Muscle layer of duodenum (tissue), 2 donors: ENCODE data around the gene SSX2IP.

Experiments
- H3K27ac ChIP-seq: one replicate; pipeline ENCODE4 v1.7.0; 2013; ENCODE audit warnings: mild to moderate bottlenecking, low read length
- H3K27me3 ChIP-seq: one replicate; pipeline ENCODE4 v1.7.0; 2013; ENCODE audit warnings: low read depth, mild to moderate bottlenecking, control low read depth, low read length
- H3K36me3 ChIP-seq, 2 donors: one replicate each; pipeline ENCODE4 v1.7.0; 2013; ENCODE audit warnings: low read length in 2 of 2, control low read depth in 1 of 2, mild to moderate bottlenecking in 1 of 2; ENCODE audit not compliant: insufficient read depth in 2 of 2, control insufficient read depth in 1 of 2
- H3K4me1 ChIP-seq, 2 donors: one replicate each; pipeline ENCODE4 v1.7.0; 2013; ENCODE audit warnings: low read length in 2 of 2, mild to moderate bottlenecking in 2 of 2, control low read depth in 1 of 2, moderate library complexity in 1 of 2; ENCODE audit not compliant: insufficient read depth in 2 of 2, control insufficient read depth in 1 of 2
- H3K4me3 ChIP-seq, 2 donors: one replicate each; pipeline ENCODE4 v1.7.0; 2013; ENCODE audit warnings: low read length in 2 of 2, low read depth in 1 of 2, mild to moderate bottlenecking in 1 of 2
- H3K9me3 ChIP-seq, 2 donors: one replicate each; pipeline ENCODE4 v1.7.0; 2013; ENCODE audit warnings: low read length in 2 of 2, control low read depth in 1 of 2, mild to moderate bottlenecking in 1 of 2; ENCODE audit not compliant: control insufficient read depth in 1 of 2
- donor health status: healthy.

The SSX2IP gene

DNA sequence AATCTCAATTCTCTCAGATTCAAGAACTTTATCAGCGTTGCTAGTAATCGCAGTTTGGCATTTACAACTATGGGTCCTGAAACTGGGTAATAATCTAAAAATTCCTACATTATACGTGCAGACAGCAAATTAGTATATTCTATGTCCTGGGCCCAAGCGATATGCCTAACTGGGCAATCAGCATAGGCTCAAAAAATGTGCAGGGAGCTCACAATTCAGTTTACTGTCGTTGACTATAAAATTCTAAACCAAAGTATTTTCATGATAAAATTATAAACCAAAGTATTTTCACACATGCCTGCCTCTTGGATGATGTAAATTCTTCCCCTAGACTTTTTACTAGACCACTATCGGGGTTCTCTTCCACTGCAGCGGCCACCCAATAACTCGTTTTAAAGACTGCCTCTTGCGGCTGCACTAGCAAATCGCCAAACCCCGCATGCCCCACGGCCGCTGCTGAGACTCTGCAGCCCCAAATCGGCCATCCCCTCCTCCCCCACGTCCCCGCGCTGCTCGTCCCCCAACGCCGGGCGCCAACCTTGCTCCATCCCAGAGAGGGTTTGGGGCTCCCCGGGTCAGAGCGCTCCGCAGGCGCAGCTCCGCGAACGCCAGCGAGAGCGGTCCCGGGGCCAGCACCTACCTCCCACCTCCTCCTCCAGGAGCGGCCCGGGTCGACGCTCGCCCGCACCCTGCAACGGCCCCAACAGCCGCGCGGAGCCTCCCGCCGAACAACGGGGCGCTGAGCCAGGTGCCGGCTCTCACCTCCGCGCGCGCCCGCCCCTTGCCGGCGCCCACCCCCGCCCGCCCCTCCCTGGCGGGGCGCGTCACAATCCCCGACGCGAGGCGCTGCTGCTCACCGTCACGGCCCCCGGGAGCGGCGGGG is 506 bp downstream of the SSX2IP start:
- H3K9me3 ChIP-seq: no peaks in the 10 kb centered on the region
- H3K4me3 ChIP-seq: peak overlapping the region; percentile 68 to 85
- no peaks in the 10 kb centered on the region for H3K27me3 ChIP-seq
- peaks cover 0 to 13% of the 10 kb centered on the region in 2 donors for H3K4me1 ChIP-seq
- H3K36me3 ChIP-seq: no peaks in the 10 kb centered on the region
- H3K27ac ChIP-seq: peak overlapping the region; percentile 73

DNA sequence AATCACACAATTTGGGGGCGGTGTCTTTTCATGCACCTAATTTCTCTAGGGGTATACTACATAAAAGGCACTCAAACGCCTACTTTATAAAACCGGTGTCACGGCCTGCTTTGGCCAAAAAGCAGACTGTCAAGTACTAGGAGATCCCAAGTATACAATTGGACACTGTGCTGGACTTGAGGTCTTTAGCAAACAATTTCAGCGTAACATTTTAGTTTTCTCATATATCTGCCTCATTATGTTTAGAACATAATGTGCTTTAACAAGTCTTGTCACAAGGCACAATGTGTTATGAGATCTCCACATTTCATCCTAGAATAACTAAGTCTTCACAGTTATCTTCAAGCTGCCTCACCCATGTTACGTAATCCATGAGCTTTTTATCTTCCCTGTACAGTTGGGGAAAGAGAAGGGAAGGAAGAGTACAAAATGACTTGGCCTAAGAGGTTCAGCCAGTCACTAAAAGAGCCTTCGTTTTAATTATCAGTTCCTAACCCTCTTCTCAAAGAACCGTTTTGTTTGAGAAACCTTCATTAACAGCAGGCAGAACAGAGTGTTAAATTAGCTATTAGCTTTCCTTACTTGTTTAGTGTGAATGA is 1.7 kb downstream of the SSX2IP start:
- Histone ChIP-seq H3K9me3 (no peaks in the 10 kb centered on the region), H3K27ac (no peak overlapping the region), H3K4me1 (peaks cover 0 to 13% of the 10 kb centered on the region in 2 donors), H3K36me3 (no peaks in the 10 kb centered on the region), H3K27me3 (no peaks in the 10 kb centered on the region), H3K4me3 (peak overlapping the region in 1 of 2 donors; percentile 68)

DNA sequence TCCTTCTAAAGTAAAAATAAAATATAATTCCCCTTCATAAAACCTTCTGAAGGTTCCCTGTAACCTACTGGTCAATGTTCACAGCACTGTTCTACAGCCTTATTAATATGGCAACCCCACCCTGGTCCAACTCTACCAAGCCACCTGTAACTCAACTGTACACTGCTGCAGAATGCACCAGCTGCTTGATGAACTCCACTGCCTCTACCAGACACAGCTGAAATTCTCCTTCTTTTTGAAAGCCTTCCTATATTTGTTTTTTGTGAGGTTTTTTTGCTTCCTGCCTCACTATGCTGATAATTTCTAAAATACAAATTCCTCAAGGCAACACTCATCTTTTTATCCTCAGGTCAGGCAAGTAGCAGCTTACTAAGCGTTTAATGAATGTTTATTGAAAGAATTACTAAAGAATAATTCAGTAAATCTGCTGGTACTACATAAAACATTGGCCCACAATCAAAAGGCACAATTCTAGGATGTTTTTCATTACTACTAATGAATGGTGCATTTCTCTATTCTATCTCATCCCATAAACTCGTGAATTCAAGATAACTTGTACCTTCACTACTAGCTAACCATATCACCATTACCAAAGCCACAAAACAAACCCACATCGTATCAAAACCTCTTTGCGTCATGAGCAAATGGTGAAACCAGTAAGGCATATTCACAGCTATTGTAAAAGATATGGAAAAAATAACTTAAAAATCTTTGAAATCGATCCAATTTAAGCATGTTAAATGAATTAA is 2.4 kb downstream of the SSX2IP start:
- Histone ChIP-seq H3K27ac (no peak overlapping the region), H3K4me1 (peaks cover 0 to 13% of the 10 kb centered on the region in 2 donors), H3K4me3 (no peak overlapping the region), H3K27me3 (no peaks in the 10 kb centered on the region), H3K9me3 (no peaks in the 10 kb centered on the region), H3K36me3 (no peaks in the 10 kb centered on the region)

DNA sequence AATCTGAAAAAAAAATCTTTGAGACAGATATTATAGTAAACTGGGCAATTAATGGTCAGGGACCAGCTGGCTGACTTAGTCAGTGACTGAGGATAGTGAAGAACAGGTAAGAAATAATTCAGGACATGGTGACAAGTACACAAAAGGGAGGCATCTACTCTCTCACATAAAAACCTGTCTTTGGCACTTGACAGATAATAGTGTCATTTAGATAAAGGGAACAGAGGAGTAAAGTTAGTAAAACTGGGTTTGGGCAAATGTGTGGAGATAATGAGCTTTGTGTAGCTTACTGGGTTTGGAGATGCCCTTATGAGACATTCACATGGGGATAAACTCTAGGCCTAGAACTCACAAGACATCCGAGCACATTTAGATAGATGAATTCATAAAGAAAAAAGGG is 4.0 kb downstream of the SSX2IP start:
- no peak overlapping the region for H3K27ac ChIP-seq
- H3K4me3 ChIP-seq: no peak overlapping the region
- peaks cover 0 to 10% of the 10 kb centered on the region in 2 donors for H3K4me1 ChIP-seq
- no peaks in the 10 kb centered on the region for H3K9me3 ChIP-seq
- H3K36me3 ChIP-seq: no peaks in the 10 kb centered on the region
- H3K27me3 ChIP-seq: no peaks in the 10 kb centered on the region

DNA sequence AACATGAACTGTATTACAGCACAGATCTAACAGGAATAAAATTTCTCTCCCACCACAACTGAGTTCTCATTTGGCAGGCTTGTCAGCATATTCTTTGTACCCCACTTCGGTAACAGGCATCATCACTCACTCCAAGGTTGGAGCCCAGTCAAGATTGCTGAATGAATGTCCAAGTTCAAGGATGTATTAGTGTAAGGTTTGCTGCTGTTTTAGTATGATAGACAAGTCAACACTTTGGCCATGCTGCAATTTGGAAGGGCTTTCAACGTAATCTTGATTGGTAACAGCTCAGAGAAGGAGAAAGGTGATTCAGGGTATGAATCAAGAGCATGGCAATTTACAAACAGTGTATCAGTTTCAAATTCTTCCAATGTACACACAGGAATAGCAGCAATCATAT is 6.8 kb downstream of the SSX2IP start:
- no peak overlapping the region for H3K27ac ChIP-seq
- H3K9me3 ChIP-seq: no peaks in the 10 kb centered on the region
- no peaks in the 10 kb centered on the region for H3K4me1 ChIP-seq
- no peak overlapping the region for H3K4me3 ChIP-seq
- no peaks in the 10 kb centered on the region for H3K36me3 ChIP-seq
- H3K27me3 ChIP-seq: no peaks in the 10 kb centered on the region

DNA sequence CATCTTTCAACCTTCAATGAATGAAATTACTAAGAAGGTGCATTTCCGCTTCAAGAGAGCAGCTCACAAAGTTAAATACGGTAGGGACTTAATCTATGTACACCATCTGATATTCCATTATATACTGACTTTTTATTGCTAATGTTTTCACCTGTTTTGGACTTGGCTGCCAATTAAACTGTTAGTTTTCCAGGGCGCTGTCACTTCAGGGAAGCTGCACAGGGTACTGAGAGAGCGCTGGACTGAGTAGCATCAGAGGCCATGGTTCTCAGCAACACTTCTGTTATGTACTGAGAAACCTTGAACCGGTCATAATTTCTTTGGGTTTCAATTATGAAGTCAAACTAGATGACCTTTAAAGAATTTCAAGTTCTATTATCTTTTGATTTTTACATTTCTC is 8.2 kb downstream of the SSX2IP start:
- Histone ChIP-seq H3K27me3 (no peaks in the 10 kb centered on the region), H3K4me1 (no peaks in the 10 kb centered on the region), H3K4me3 (no peak overlapping the region), H3K9me3 (no peaks in the 10 kb centered on the region), H3K36me3 (no peaks in the 10 kb centered on the region), H3K27ac (no peak overlapping the region)

DNA sequence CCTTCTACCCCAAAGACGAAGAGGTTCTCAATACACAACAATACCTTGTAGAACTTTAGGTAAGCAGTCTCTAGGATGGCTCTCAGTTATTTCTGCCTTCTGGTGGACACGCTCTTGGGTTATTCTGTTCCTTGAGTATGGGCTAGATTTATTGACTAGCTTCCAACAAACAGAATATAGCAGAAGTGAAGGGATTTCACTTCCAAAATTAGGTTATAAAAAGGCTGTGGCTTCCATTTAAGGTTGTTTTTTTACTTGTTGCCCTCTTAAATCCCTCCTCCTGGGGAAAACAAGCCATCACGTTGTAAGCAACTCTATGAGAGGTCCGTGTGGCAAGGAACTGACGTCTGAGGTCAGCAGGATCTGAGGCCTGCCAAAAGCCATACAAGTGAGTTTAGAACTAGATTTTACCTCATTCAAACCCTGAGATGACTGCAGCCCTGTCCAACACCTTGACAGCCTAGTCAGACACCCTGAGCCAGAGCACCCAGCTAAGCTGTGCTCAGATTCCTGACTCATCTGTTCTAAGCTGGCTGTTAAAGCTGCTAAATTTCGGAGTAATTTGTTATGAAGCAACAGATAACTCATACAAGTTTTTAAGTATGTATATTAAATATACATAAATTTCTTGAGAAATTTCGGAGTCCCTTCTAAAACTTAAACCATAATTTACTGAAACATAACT is 12.7 kb downstream of the SSX2IP start:
- Histone ChIP-seq H3K4me3 (no peak overlapping the region), H3K27me3 (no peaks in the 10 kb centered on the region), H3K4me1 (no peaks in the 10 kb centered on the region), H3K27ac (no peak overlapping the region), H3K9me3 (no peaks in the 10 kb centered on the region), H3K36me3 (no peaks in the 10 kb centered on the region)

DNA sequence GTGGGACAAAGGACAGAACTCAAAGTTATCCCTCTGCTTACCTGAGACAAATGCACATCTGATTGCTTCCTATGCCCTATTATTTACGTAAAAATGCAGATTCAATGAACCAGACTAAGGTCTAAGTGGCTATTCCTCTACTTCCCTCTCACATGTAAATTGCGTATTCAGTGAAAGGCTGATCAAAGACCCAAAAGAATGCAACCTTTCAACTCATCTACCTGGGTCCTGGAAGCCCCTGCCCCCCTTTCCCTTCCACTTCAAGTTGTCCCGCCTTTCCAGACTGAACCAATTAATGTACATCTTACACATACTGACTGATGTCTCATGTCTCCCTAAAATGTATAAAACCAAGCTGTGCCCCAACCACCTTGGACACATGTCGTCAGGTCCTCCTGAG is 14.6 kb downstream of the SSX2IP start:
- Histone ChIP-seq H3K27ac (no peak overlapping the region), H3K27me3 (no peaks in the 10 kb centered on the region), H3K9me3 (no peaks in the 10 kb centered on the region), H3K36me3 (no peaks in the 10 kb centered on the region), H3K4me1 (no peaks in the 10 kb centered on the region), H3K4me3 (no peak overlapping the region)

DNA sequence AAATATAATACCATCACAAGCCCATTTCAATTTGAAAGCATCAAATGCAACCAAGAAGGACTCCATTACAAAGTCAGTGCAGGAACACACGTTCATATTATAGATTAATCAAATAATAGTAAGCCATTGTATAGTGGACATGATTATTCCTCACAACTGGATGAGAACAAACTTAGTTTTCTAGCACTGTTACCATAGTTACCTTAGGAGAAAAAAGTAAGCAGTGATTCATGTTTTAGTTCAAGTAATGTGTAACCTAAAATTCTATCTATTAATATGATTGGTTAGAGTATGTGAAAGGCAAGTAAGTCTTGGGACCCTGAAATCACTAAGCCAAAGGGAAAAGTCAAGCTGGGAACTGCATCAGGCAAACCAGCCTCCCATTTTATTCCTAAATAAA is 15.2 kb downstream of the SSX2IP start:
- Histone ChIP-seq H3K4me3 (no peak overlapping the region), H3K9me3 (no peaks in the 10 kb centered on the region), H3K4me1 (no peaks in the 10 kb centered on the region), H3K36me3 (no peaks in the 10 kb centered on the region), H3K27ac (no peak overlapping the region), H3K27me3 (no peaks in the 10 kb centered on the region)

DNA sequence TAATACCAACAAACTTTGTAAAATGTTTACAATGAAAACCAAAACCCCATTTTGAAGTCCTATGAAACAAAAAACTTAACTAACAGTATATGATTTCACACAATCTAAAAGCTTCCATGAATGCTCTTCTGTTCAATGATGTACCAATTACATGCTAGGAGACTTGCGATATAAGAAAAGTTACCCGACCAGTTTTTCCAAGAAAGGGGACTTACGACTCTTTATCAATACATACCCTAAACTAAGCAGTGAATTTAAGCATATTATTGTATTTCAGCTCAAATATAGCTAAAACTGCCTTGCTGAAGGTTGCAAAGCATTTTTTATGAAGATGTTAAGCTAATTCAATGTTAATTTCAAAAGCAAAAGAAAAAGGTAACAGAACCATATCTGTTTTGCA is 15.6 kb downstream of the SSX2IP start:
- no peak overlapping the region for H3K27ac ChIP-seq
- H3K27me3 ChIP-seq: no peaks in the 10 kb centered on the region
- H3K4me1 ChIP-seq: no peaks in the 10 kb centered on the region

DNA sequence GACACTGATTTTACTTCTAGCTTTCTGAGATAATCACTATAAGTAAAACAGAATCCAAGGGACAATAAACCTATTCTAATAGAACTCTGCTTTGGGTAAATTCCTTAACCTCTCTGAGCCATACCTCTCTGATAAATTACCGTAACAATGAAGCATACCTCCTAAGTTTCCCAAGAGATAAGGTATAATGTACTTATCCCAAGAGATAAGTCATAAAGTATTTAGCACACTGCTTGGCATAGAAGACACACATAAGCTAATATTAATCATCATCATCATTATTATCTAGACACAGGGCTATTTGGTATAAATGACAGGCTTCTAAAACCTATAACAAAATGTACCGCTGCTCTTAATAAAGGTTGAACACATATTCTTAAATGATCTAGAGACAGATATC is 16.2 kb downstream of the SSX2IP start:
- Histone ChIP-seq H3K27me3 (no peaks in the 10 kb centered on the region), H3K9me3 (no peaks in the 10 kb centered on the region), H3K36me3 (peaks cover 0 to 3% of the 10 kb centered on the region in 2 donors), H3K4me3 (no peak overlapping the region), H3K27ac (no peak overlapping the region), H3K4me1 (no peaks in the 10 kb centered on the region)

More for the DNA sequence above, 15.6 kb downstream of the SSX2IP start:
- no peak overlapping the region for H3K4me3 ChIP-seq
- no peaks in the 10 kb centered on the region for H3K9me3 ChIP-seq
- H3K36me3 ChIP-seq: no peaks in the 10 kb centered on the region
